Stomach (tissue), 9 donors: Measurements from ENCODE around the gene CHST6. TPM values are rescaled to one million over a fixed set of nuclear protein-coding genes. Genes with fewer than 3 reads are reported as not detected.
"Not testable (repeated sequence)": the region's sequence is repeated elsewhere in the genome, so short reads cannot be mapped to it uniquely, and the experiment has no call there.

Experiments used
- DNase-seq, 2 donors: peaks; one replicate each; pipeline versions ENCODE4 v3.0.0 to v3.0.0-alpha.2; 2013 to 2019
- H3K27ac ChIP-seq, 5 donors: fragments of 200-600 bp in 4 of 5; sonication (generic) in 4 of 5; one replicate each; pipeline ENCODE4 v1.5.1; 2013 to 2019; ENCODE audit warnings: mild to moderate bottlenecking in 1 of 5, moderate library complexity in 1 of 5
- H3K27me3 ChIP-seq, 3 donors: fragments of 200-600 bp; sonication (generic); one replicate each; pipeline ENCODE4 v1.5.1; 2017 to 2019; ENCODE audit warnings: mixed run types in 1 of 3
- H3K36me3 ChIP-seq, 4 donors: fragments of 200-600 bp; sonication (generic); 1 replicate in 3 of 4; 2 replicates in 1 of 4; pipeline ENCODE4 v1.5.1; 2016 to 2019
- H3K4me1 ChIP-seq, 4 donors: fragments of 200-600 bp; sonication (generic); one replicate each; pipeline ENCODE4 v1.5.1; 2016 to 2019
- H3K4me3 ChIP-seq, 4 donors: fragments of 200-600 bp; sonication (generic) in 3 of 4; one replicate each; pipeline ENCODE4 v1.5.1; 2016 to 2019; ENCODE audit warnings: mild to moderate bottlenecking in 1 of 4
- H3K9me3 ChIP-seq, 4 donors: fragments of 200-600 bp; sonication (generic); one replicate each; pipeline ENCODE4 v1.5.1; 2016 to 2019
- EP300 ChIP-seq: sonication (generic); formaldehyde crosslinking; IDR thresholded peaks from one replicate; pipeline ENCODE4 v1.6.1; 2017; ENCODE audit warnings: antibody characterized with exemption
- POLR2A ChIP-seq, 4 donors: fragments of 450-650 bp; IDR thresholded peaks; one replicate each; pipeline ENCODE4 v1.6.1; 2016; ENCODE audit warnings: antibody characterized with exemption in 4 of 4, control low read depth in 2 of 4, mild to moderate bottlenecking in 1 of 4, moderate library complexity in 1 of 4
- POLR2AphosphoS5 ChIP-seq, 3 donors: sonication (generic); formaldehyde crosslinking; IDR thresholded peaks; one replicate each; pipeline ENCODE4 v1.6.1; 2016; ENCODE audit warnings: antibody characterized with exemption in 3 of 3
- WGBS, 5 donors: extraction: QIAGEN DNeasy Blood & Tissue Kit in 3 of 5; methylation state at CpG; one replicate each; pipeline versions ENCODE4 v1.1.5 to v1.1.7; 2013 to 2018; 5-methylcytosine and 5-hydroxymethylcytosine counted together
- intact Hi-C: fragments of 100-400 bp; cut with DNase I; formaldehyde crosslinking; loops from one replicate; pipeline ENCODE4 v1.15.1; 2023; ENCODE audit warnings: low total_unique reads
- polyA plus RNA-seq, 3 donors: library from polyadenylated mRNA; stranded (reverse); fragments of 200-250 nt; gene quantifications; one replicate each; pipeline ENCODE4 v1.2.3, GENCODE V29; 2013
- total RNA-seq, 5 donors: library from RNA; depleted of rRNA; stranded (reverse); fragments of >200 nt; gene quantifications; one replicate each; pipeline versions ENCODE4 v1.1.0 to v1.2.3, GENCODE V29; 2014 to 2016
- TF ChIP-seq, protein P1 (sequence below), 7 experiments: fragments of 450-650 bp in 4 of 7; fragments of 200-600 bp in 3 of 7; sonication (generic) in 3 of 7; IDR thresholded peaks; one replicate each; pipeline ENCODE4 v1.5.1; 2016 to 2019; ENCODE audit warnings: antibody characterized with exemption in 7 of 7, control low read depth in 2 of 7, mild to moderate bottlenecking in 1 of 7
- donor health status: healthy with polysubstance abuse.
- donor health status: Bipolar disorder and iron deficiency.
- donor health status: healthy.

The CHST6 gene
- total and polyA plus RNA-seq, 8 donors = 0.23 to 0.73 (median 0.29) TPM; not detected in 5

GRCh38 chr16:75506574-75506973, 11.3 kb upstream of the CHST6 start:
- Histone ChIP-seq H3K4me1 (no peaks in the 10 kb centered on the region), H3K27me3 (peaks cover 0 to 19% (median 0%) of the 10 kb centered on the region in 3 donors), H3K4me3 (no peak overlapping the region), H3K27ac (no peak overlapping the region), H3K9me3 (no peaks in the 10 kb centered on the region), H3K36me3 (no peaks in the 10 kb centered on the region)
- DNase-seq = no peak
- intact Hi-C loops = no loop called here
- TF ChIP-seq EP300 (no peak), POLR2AphosphoS5 (IDR thresholded peaks at IDR 0.05) (peak in 1 of 3 donors; percentile 5), POLR2A (IDR thresholded peaks at IDR 0.05) (no peak)
- TF ChIP-seq, protein P1, sequence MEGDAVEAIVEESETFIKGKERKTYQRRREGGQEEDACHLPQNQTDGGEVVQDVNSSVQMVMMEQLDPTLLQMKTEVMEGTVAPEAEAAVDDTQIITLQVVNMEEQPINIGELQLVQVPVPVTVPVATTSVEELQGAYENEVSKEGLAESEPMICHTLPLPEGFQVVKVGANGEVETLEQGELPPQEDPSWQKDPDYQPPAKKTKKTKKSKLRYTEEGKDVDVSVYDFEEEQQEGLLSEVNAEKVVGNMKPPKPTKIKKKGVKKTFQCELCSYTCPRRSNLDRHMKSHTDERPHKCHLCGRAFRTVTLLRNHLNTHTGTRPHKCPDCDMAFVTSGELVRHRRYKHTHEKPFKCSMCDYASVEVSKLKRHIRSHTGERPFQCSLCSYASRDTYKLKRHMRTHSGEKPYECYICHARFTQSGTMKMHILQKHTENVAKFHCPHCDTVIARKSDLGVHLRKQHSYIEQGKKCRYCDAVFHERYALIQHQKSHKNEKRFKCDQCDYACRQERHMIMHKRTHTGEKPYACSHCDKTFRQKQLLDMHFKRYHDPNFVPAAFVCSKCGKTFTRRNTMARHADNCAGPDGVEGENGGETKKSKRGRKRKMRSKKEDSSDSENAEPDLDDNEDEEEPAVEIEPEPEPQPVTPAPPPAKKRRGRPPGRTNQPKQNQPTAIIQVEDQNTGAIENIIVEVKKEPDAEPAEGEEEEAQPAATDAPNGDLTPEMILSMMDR (IDR thresholded peaks at IDR 0.05) = no peak
- 38 to 55% (median 41%) methylated on average over 7 of the region's 7 CpGs for WGBS, 5 donors

DNA sequence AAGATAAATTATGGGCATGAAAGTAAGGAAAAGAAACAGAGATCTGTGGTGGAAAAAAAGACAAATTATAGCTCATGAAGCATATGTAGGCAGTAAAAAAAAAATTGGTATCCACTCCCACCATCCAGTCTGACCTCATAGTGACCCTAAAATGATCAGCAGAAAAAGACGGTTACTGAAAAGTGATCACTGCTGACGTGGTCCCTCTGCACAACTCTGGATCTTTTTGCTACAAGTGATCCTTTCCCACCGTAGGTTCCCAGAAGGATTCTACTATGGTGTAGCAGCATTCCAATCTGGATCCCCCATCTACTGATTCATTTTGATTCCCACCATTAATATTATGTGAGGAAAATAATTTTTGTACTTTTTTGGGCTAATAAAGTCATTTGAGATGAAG, 10.9 kb upstream of the CHST6 start:
- 71 to 83% (median 76%) methylated on average over 3 of the region's 3 CpGs for WGBS, 5 donors
- Histone ChIP-seq H3K36me3 (no peaks in the 10 kb centered on the region), H3K27ac (no peak overlapping the region), H3K9me3 (no peaks in the 10 kb centered on the region), H3K4me1 (no peaks in the 10 kb centered on the region), H3K27me3 (peaks cover 0 to 19% (median 0%) of the 10 kb centered on the region in 3 donors), H3K4me3 (no peak overlapping the region)
- intact Hi-C loops = no loop called here
- no peak for DNase-seq
- TF ChIP-seq POLR2A (IDR thresholded peaks at IDR 0.05) (no peak), EP300 (no peak), POLR2AphosphoS5 (IDR thresholded peaks at IDR 0.05) (no peak)
- TF ChIP-seq, protein P1 (IDR thresholded peaks at IDR 0.05) = no peak

DNA sequence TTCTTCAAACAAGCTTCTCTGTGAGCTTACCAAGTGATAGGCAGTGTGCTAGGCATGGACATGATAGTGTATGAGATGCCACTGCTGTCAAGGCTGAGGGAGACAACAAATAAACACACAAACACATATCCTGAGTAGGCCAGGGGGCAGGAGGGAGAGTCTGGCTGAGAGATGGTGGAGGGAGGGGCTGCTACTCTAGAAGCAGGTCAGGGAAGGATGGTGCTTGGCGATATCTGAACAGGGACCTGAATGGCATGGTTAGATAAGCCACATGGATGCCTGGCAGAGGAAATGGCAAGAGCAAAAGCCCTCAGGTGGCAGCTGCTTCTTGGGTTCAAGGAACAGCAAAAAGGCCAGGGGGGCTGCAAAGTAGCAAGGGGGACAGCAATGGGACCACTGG, 8.6 kb upstream of the CHST6 start:
- Histone ChIP-seq H3K4me3 (no peak overlapping the region), H3K27me3 (peaks cover 0 to 12% (median 0%) of the 10 kb centered on the region in 3 donors), H3K27ac (no peak overlapping the region), H3K4me1 (no peaks in the 10 kb centered on the region), H3K36me3 (no peaks in the 10 kb centered on the region), H3K9me3 (no peaks in the 10 kb centered on the region)
- TF ChIP-seq, protein P1 (IDR thresholded peaks at IDR 0.05) = no peak
- TF ChIP-seq POLR2A (IDR thresholded peaks at IDR 0.05) (no peak), EP300 (no peak), POLR2AphosphoS5 (IDR thresholded peaks at IDR 0.05) (no peak)
- intact Hi-C loops = no loop called here
- no peak for DNase-seq
- 70 to 95% (median 81%) methylated on average over 1 of the region's 1 CpG for WGBS, 5 donors

DNA sequence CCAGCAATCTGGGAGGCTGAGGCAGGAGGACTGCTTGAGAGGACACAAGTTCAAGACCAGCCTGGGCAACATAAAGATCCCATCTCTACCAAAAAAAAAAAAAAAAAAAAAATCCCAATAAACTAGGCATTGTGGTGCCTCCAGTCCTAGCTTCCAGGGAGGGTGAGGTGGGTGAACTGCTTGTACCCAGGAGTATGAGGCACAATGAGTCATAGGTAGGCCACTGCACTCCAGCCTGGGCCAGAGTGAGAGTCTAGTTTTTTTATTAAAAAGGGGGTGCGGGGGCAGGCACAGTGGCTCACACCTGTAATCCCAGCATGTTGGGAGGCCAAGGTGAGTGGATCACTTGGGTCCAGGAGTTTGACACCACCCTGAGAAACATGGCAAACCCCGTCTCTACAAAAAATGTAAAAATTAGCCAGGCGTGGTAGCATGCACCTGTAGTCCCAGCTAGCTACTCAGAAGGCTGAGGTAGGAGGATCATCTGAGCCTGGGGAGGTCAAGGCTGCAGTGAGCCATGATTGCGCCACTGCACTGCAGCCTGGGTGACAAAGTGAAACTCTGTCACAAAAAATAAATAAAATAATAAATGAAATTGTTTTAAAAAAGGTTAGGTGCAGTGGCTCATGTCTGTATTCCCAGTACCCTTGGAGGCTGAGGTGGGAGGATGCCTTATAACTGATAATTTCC, 7.8 kb upstream of the CHST6 start:
- H3K36me3 ChIP-seq = no peaks in the 10 kb centered on the region
- no peaks in the 10 kb centered on the region for H3K9me3 ChIP-seq
- H3K4me1 ChIP-seq = peaks cover 0 to 5% (median 2%) of the 10 kb centered on the region in 4 donors
- no peak overlapping the region for H3K27ac ChIP-seq
- DNase-seq = no peak
- WGBS, 5 donors = 88 to 96% (median 93%) methylated on average over 4 of the region's 4 CpGs
- TF ChIP-seq POLR2A (IDR thresholded peaks at IDR 0.05) = no peak
- intact Hi-C loops = no loop called here
- H3K27me3 ChIP-seq = peaks cover 0 to 6% (median 0%) of the 10 kb centered on the region in 3 donors
- no peak overlapping the region for H3K4me3 ChIP-seq

GRCh38 chr16:75501820-75502219, 6.6 kb upstream of the CHST6 start:
- WGBS, 5 donors = 40 to 55% (median 52%) methylated on average over 6 of the region's 6 CpGs
- H3K4me1 ChIP-seq, H3K4me3 ChIP-seq, H3K36me3 ChIP-seq, H3K27me3 ChIP-seq, H3K9me3 ChIP-seq, H3K27ac ChIP-seq, intact Hi-C loops: not testable (repeated sequence)
- peak in 1 of 2 donors; percentile 70 for DNase-seq
- peak in 1 of 3 donors; percentile 45 for TF ChIP-seq POLR2AphosphoS5 (IDR thresholded peaks at IDR 0.05)
